Keratinocyte (primary cell): ENCODE data around the gene BRPF1. TPM values are rescaled to one million over a fixed set of nuclear protein-coding genes. Genes with fewer than 3 reads are reported as not detected.

Experiments
- DNase-seq: peaks from one replicate; pipeline ENCODE4 v3.0.0-alpha.2; 2011; ENCODE audit warnings: low read depth, missing footprints, low spot score
- FAIRE-seq: peaks from 2 replicates; lab custom pipeline; 2011; peaks lifted over from hg19 to GRCh38; lab: Jason Lieb, UNC
- H2AFZ ChIP-seq: 2 replicates; pipeline ENCODE4 v1.6.0; 2012; ENCODE audit warnings: low read length, control low read depth, inconsistent platforms; ENCODE audit not compliant: control insufficient read depth
- H3K27ac ChIP-seq: 2 replicates; pipeline ENCODE4 v1.5.1; 2011; ENCODE audit warnings: low read length; ENCODE audit not compliant: control insufficient read depth, insufficient read depth
- H3K27me3 ChIP-seq: 3 replicates; pipeline ENCODE4 v1.6.0; 2011; ENCODE audit warnings: low read length; ENCODE audit not compliant: control insufficient read depth, insufficient read depth; ENCODE audit errors: extremely low read depth
- H3K36me3 ChIP-seq, 2 experiments: 2 replicates in 1 of 2; 3 replicates in 1 of 2; pipeline ENCODE4 v1.5.1; 2011; ENCODE audit warnings: low read length in 2 of 2, mild to moderate bottlenecking in 1 of 2; ENCODE audit not compliant: control insufficient read depth in 2 of 2, insufficient read depth in 2 of 2; ENCODE audit errors: extremely low read depth in 1 of 2
- H3K4me1 ChIP-seq: 3 replicates; pipeline ENCODE4 v1.5.1; 2011; ENCODE audit warnings: low read length; ENCODE audit not compliant: control insufficient read depth, insufficient read depth; ENCODE audit errors: extremely low read depth
- H3K4me2 ChIP-seq: 3 replicates; pipeline ENCODE4 v1.6.0; 2011; ENCODE audit warnings: low read depth, low read length; ENCODE audit not compliant: control insufficient read depth, insufficient read depth; ENCODE audit errors: extremely low read depth
- H3K4me3 ChIP-seq, 3 experiments: fragments of 200-600 bp in 1 of 3; sonication (generic) in 1 of 3; 2 replicates in 2 of 3; 3 replicates in 1 of 3; pipeline ENCODE4 v1.5.1; 2011 to 2016; ENCODE audit warnings: low read length in 3 of 3, mild to moderate bottlenecking in 3 of 3, control low read depth in 2 of 3, inconsistent platforms in 1 of 3, low read depth in 1 of 3, mixed read lengths in 1 of 3, mixed run types in 1 of 3, moderate library complexity in 1 of 3; ENCODE audit not compliant: control insufficient read depth in 2 of 3, insufficient read depth in 2 of 3; ENCODE audit errors: extremely low read depth in 1 of 3
- H3K79me2 ChIP-seq: 2 replicates; pipeline ENCODE4 v1.6.0; 2012; ENCODE audit warnings: low read length; ENCODE audit not compliant: control insufficient read depth, insufficient read depth
- H3K9ac ChIP-seq: 3 replicates; pipeline ENCODE4 v1.6.0; 2011; ENCODE audit warnings: low read length; ENCODE audit not compliant: control insufficient read depth, insufficient read depth; ENCODE audit errors: extremely low read depth
- H3K9me1 ChIP-seq: 3 replicates; pipeline ENCODE4 v1.6.0; 2011; ENCODE audit warnings: low read length; ENCODE audit not compliant: control insufficient read depth, insufficient read depth; ENCODE audit errors: extremely low read depth
- H3K9me3 ChIP-seq: 2 replicates; pipeline ENCODE4 v1.5.1; 2012; ENCODE audit warnings: low read depth, low read length; ENCODE audit not compliant: control insufficient read depth
- H4K20me1 ChIP-seq: 3 replicates; pipeline ENCODE4 v1.6.0; 2011; ENCODE audit warnings: low read length; ENCODE audit not compliant: control insufficient read depth, insufficient read depth; ENCODE audit errors: extremely low read depth
- EZH2 ChIP-seq: IDR thresholded peaks from one replicate; pipeline ENCODE4 v1.6.1; 2012; ENCODE audit warnings: inconsistent platforms, mild to moderate bottlenecking, low read length, moderate library complexity
- dilution Hi-C: fragments of 300-500 bp; cut with MboI; formaldehyde crosslinking; loops from one replicate; pipeline ENCODE4 v1.7.0; 2020; ENCODE audit warnings: low sequenced_read_pairs; ENCODE audit not compliant: extremely low pct_ligation_motif_present
- polyA plus RNA-seq, 5 experiments: library from polyadenylated mRNA; depleted of rRNA in 3 of 5; stranded (reverse) in 3 of 5; stranded (forward) in 1 of 5; unstranded in 1 of 5; fragments of >200 nt; gene quantifications; 1 replicate in 1 of 5; 2 replicates in 3 of 5; 3 replicates in 1 of 5; pipeline versions ENCODE4 v1.2.1 to v1.2.3, GENCODE V29; 2011 to 2012; ENCODE audit warnings: missing spikeins in 2 of 5, low read depth in 1 of 5, low replicate concordance in 1 of 5
- TF ChIP-seq, protein P1 (sequence below), 3 experiments: IDR thresholded peaks in 1 of 3; conservative IDR thresholded peaks in 1 of 3; optimal IDR thresholded peaks in 1 of 3; 2 replicates in 2 of 3; 3 replicates in 1 of 3; pipeline versions ENCODE3 to v1.5.1; 2011; ENCODE audit warnings: low read length in 3 of 3, mild to moderate bottlenecking in 3 of 3, moderate library complexity in 2 of 3, control low read depth in 1 of 3, inconsistent platforms in 1 of 3; ENCODE audit not compliant: insufficient read depth in 2 of 3; ENCODE audit errors: extremely low read depth in 1 of 3

The BRPF1 gene
- polyA plus RNA-seq, 1 donor (not counting 4 experiments of a cell fraction or from before 2014, with no cell fraction given): 8.0 TPM

DNA sequence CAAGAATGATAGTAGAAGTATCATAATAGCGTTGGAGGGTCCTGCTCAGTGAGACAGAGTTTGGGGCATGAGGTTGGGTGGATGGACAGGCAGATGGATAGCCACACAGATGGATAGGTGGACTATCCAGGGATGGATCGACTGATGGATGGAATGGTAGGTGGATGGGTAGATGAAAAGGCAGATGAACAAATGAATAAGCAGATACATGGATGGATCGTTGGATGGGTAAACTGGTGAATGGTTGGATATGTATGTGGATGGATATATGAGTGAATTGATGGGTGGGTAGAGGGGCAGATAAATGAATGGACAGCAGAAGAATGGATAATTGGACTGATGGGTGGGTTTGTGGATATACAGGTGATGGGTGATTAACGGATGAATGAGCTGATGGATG, 18.4 kb upstream of the BRPF1 start:
- Histone ChIP-seq H3K9me1 (no peaks in the 10 kb centered on the region), H3K4me2 (no peak overlapping the region), H3K79me2 (no peaks in the 10 kb centered on the region), H3K9ac (no peak overlapping the region), H3K36me3 (no peaks in the 10 kb centered on the region), H3K4me1 (peaks cover 3% of the 10 kb centered on the region), H3K27me3 (no peaks in the 10 kb centered on the region), H3K9me3 (no peaks in the 10 kb centered on the region), H2AFZ (no peak overlapping the region), H3K4me3 (no peak overlapping the region), H3K27ac (no peak overlapping the region), H4K20me1 (no peaks in the 10 kb centered on the region)
- TF ChIP-seq, protein P1, sequence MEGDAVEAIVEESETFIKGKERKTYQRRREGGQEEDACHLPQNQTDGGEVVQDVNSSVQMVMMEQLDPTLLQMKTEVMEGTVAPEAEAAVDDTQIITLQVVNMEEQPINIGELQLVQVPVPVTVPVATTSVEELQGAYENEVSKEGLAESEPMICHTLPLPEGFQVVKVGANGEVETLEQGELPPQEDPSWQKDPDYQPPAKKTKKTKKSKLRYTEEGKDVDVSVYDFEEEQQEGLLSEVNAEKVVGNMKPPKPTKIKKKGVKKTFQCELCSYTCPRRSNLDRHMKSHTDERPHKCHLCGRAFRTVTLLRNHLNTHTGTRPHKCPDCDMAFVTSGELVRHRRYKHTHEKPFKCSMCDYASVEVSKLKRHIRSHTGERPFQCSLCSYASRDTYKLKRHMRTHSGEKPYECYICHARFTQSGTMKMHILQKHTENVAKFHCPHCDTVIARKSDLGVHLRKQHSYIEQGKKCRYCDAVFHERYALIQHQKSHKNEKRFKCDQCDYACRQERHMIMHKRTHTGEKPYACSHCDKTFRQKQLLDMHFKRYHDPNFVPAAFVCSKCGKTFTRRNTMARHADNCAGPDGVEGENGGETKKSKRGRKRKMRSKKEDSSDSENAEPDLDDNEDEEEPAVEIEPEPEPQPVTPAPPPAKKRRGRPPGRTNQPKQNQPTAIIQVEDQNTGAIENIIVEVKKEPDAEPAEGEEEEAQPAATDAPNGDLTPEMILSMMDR (optimal IDR thresholded peaks at IDR 0.05 in 1 of 3, IDR thresholded peaks at IDR 0.05 in 1 of 3, conservative IDR thresholded peaks at IDR 0.05 in 1 of 3; ENCODE audit: extremely low read depth in 1 of 3, insufficient read depth in 2 of 3, low read length in 3 of 3): no peak
- dilution Hi-C loops: no loop called here
- DNase-seq (no peak), FAIRE-seq (no peak)

DNA sequence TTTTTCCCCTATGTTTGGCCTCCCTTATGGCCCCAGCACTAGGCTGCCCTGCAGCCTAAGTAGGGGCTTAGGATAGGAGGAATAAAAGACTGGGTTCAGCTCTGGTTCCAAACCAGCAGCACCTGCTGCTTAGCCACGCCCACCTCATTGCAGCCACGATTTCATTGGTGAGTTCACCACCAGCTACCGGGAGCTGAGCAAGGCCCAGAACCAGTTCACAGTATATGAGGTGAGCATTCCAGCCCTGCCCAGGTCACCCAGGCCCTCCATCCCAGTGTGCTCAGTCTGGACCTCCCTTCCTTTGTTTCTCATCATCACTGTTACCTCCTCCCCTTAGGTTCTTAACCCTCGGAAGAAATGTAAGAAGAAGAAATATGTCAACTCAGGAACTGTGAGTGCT, 16.4 kb upstream of the BRPF1 start:
- no peak overlapping the region for H2AFZ ChIP-seq

More for the DNA sequence above, 16.4 kb upstream of the BRPF1 start:
- H3K9me1 ChIP-seq: no peaks in the 10 kb centered on the region
- H3K9me3 ChIP-seq: no peaks in the 10 kb centered on the region
- H3K4me2 ChIP-seq: no peak overlapping the region
- H3K27me3 ChIP-seq: no peaks in the 10 kb centered on the region
- H3K27ac ChIP-seq: no peak overlapping the region
- FAIRE-seq (no peak), DNase-seq (no peak)
- TF ChIP-seq, protein P1 (optimal IDR thresholded peaks at IDR 0.05 in 1 of 3, IDR thresholded peaks at IDR 0.05 in 1 of 3, conservative IDR thresholded peaks at IDR 0.05 in 1 of 3; ENCODE audit: extremely low read depth in 1 of 3, insufficient read depth in 2 of 3, low read length in 3 of 3): no peak
- TF ChIP-seq EZH2: no peak
- no peaks in the 10 kb centered on the region for H4K20me1 ChIP-seq
- no peak overlapping the region for H3K9ac ChIP-seq
- H3K4me3 ChIP-seq: no peak overlapping the region
- H3K4me1 ChIP-seq: peaks cover 3% of the 10 kb centered on the region
- dilution Hi-C loops: no loop called here
- H3K79me2 ChIP-seq: no peaks in the 10 kb centered on the region
- H3K36me3 ChIP-seq: no peaks in the 10 kb centered on the region
